ENCODE data around the gene CD163. TPM values are rescaled to one million over a fixed set of nuclear protein-coding genes. Genes with fewer than 3 reads are reported as not detected.

The CD163 gene
- total RNA-seq, 1 donor from 2014 or later: 0.05 TPM

GRCh38 chr12:7496451-7496850 lies 7.1 kb downstream of the CD163 start:
- H3K36me3 Mint-ChIP-seq (ENCODE audit: low read depth): no peaks in the 10 kb centered on the region
- no peak overlapping the region for H3K27ac Mint-ChIP-seq (ENCODE audit: unreplicated experiment)
- no peaks in the 10 kb centered on the region for H3K9me3 Mint-ChIP-seq (ENCODE audit: low read depth)
- no peak for DNase-seq (ENCODE audit: low spot score)
- peaks cover 7% of the 10 kb centered on the region for H3K4me1 Mint-ChIP-seq (ENCODE audit: low read depth)
- no peak for TF ChIP-seq CTCF (IDR thresholded peaks at IDR 0.05)
- H3K4me3 Mint-ChIP-seq (ENCODE audit: unreplicated experiment): no peak overlapping the region
- no peaks in the 10 kb centered on the region for H3K27me3 Mint-ChIP-seq (ENCODE audit: low read depth)

GRCh38 chr12:7495136-7495535 lies 8.4 kb downstream of the CD163 start:
- DNase-seq (ENCODE audit: low spot score): no peak
- Mint-ChIP-seq H3K27ac (ENCODE audit: unreplicated experiment) (no peak overlapping the region), H3K27me3 (ENCODE audit: low read depth) (peaks cover 2% of the 10 kb centered on the region), H3K4me3 (ENCODE audit: unreplicated experiment) (no peak overlapping the region), H3K36me3 (ENCODE audit: low read depth) (no peaks in the 10 kb centered on the region), H3K4me1 (ENCODE audit: low read depth) (peaks cover 7% of the 10 kb centered on the region), H3K9me3 (ENCODE audit: low read depth) (no peaks in the 10 kb centered on the region)
- no peak for TF ChIP-seq CTCF (IDR thresholded peaks at IDR 0.05)

- Mint-ChIP-seq H3K27me3 (ENCODE audit: low read depth) (peaks cover 2% of the 10 kb centered on the region), H3K36me3 (ENCODE audit: low read depth) (no peaks in the 10 kb centered on the region), H3K9me3 (ENCODE audit: low read depth) (no peaks in the 10 kb centered on the region), H3K4me1 (ENCODE audit: low read depth) (no peaks in the 10 kb centered on the region), H3K4me3 (ENCODE audit: unreplicated experiment) (no peak overlapping the region), H3K27ac (ENCODE audit: unreplicated experiment) (no peak overlapping the region)
- no peak for TF ChIP-seq CTCF (IDR thresholded peaks at IDR 0.05)
- DNase-seq (ENCODE audit: low spot score): no peak
Observed at GRCh38 chr12:7493006-7493405, 10.6 kb downstream of the CD163 start.

GRCh38 chr12:7486512-7486911 lies 17.1 kb downstream of the CD163 start:
- peak; percentile 34 for DNase-seq (ENCODE audit: low spot score)
- Mint-ChIP-seq H3K9me3 (ENCODE audit: low read depth) (no peaks in the 10 kb centered on the region), H3K4me1 (ENCODE audit: low read depth) (no peaks in the 10 kb centered on the region), H3K27ac (ENCODE audit: unreplicated experiment) (no peak overlapping the region), H3K36me3 (ENCODE audit: low read depth) (no peaks in the 10 kb centered on the region), H3K27me3 (ENCODE audit: low read depth) (peaks cover 8% of the 10 kb centered on the region), H3K4me3 (ENCODE audit: unreplicated experiment) (no peak overlapping the region)
- no peak for TF ChIP-seq CTCF (IDR thresholded peaks at IDR 0.05)

- H3K9me3 Mint-ChIP-seq (ENCODE audit: low read depth): no peaks in the 10 kb centered on the region
- no peak for TF ChIP-seq CTCF (IDR thresholded peaks at IDR 0.05)
- H3K4me3 Mint-ChIP-seq (ENCODE audit: unreplicated experiment): no peak overlapping the region
- peaks cover 6% of the 10 kb centered on the region for H3K27me3 Mint-ChIP-seq (ENCODE audit: low read depth)
- no peaks in the 10 kb centered on the region for H3K36me3 Mint-ChIP-seq (ENCODE audit: low read depth)
- H3K4me1 Mint-ChIP-seq (ENCODE audit: low read depth): no peaks in the 10 kb centered on the region
- DNase-seq (ENCODE audit: low spot score): peak; percentile 43
- H3K27ac Mint-ChIP-seq (ENCODE audit: unreplicated experiment): no peak overlapping the region
Observed at GRCh38 chr12:7485095-7485494, 18.5 kb downstream of the CD163 start.

All from chondrocyte (in vitro differentiated cells).